Suppressor macrophage (primary cell): ENCODE data around the gene GAS2L1.
"Not testable (repeated sequence)": the region's sequence is repeated elsewhere in the genome, so short reads cannot be mapped to it uniquely, and the experiment has no call there.

Experiments used
- DNase-seq, 4 experiments: peaks; one replicate each; pipeline ENCODE4 v3.0.0-alpha.2; 2020 to 2022

Gene GAS2L1

DNA sequence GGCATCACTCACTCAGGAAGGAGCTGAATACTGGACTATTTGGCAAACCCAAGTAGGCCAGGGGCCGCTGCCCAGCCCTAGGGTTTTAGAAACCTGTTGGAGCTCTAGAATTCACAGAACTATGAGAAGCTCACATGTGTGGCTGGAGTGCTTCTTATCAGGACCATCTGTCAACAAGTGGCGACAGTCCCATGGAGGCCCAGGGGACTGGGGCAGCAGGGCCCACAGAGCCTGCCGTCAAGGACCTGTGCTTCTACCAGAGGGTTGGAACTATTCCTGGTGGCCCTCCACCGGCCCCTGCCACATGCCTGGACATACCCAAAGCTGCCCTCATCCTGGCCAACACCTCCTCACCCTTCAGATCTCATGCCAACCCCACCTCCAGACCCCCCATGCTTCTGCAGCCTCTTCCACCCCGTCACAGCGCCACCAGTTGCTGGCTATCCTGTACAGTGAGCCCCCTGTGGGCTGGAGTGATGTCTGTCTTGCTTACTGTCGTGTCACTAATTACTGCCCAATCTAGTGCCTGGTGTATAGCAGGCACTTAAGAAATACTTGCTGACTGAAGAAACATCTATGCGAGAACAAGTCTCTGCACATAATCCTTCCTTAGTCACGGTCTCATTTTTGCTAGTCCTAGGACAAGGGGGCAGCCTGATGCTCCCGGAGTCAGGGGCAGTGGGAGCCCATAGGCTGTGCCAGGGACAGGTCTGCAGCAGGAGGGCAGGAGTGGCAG is 36.3 kb downstream of the GAS2L1 start:
- DNase-seq: no peak

DNA sequence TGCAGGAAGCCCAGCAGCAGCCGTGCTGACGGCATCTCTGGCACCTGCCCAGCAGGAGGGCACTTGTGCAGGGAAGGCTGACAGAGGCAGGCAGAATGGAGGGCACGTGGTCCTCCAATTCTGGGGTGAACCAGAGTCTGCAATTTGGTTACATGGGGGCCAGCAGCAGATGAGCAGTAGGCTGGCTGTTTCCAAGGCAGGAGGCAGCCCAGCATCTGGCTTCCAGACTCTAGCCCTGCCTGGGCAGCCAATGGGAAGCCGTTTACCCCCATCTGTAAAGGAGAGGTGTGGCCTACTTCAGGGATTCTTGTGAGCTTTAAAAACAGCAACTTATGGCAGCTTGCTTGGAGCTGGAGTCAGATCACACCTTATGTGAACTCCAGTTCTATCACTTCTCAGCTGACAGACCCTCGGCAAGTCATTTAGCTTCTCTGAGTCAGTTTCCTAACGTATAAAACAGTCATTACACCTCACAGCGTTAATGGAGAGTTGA is 36.9 kb downstream of the GAS2L1 start:
- no peak for DNase-seq

DNA sequence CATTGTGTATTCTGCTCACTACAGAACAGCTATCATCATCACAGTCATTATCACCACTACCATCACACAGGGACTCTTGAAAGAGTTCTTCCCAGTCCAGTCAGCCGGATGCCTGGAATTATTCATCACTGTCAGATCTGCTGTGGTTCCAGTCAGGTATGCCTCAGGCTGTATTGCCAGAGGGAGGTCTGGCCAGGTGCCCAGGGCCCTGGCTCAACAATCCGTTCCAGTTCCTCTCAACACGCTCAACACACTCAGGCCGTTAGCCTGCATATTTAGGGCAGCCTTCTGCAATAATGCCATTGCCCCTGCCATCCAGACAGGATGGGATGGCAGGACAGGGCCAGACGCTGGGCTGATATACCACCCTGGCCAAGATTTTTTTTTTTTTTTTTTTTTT is 37.7 kb downstream of the GAS2L1 start:
- no peak for DNase-seq

DNA sequence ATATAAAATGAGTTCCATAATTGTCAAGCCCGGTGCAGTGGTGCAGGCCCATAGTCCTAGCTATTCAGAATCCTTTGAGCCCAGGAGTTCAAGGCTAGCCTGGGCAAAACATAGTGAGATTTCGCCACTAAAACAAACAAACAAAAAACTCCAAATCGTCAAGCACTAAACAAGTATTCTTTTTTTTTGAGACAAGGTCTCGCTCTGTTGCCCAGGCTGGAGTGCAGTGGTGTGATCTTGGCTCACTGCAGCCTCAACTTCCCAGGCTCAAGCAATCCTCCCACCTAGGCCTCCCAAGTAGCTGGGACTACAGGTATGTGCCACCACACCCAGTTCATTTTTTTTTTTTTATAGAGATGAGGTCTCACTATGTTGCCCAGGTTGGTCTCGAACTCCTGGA is 38.4 kb downstream of the GAS2L1 start:
- DNase-seq: not testable (repeated sequence)

DNA sequence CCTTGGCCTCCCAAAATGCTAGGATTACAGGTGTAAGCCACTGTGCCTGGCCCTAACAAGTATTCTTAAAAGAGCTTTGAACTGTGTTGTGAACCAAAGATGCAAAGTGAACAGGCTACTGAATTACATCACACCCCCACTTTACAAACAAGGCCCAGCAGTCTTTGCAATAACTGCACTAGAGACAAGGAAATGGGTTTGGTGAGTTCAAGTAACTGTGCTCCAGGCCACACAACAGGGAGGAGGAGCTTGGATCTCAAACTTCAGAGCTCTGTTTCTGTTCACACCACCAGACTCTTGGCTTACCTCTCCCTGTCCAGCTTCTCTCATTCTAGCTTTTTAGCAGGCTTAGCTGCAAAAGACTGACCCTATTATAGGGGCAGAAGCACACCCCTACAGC is 39.5 kb downstream of the GAS2L1 start:
- no peak for DNase-seq

DNA sequence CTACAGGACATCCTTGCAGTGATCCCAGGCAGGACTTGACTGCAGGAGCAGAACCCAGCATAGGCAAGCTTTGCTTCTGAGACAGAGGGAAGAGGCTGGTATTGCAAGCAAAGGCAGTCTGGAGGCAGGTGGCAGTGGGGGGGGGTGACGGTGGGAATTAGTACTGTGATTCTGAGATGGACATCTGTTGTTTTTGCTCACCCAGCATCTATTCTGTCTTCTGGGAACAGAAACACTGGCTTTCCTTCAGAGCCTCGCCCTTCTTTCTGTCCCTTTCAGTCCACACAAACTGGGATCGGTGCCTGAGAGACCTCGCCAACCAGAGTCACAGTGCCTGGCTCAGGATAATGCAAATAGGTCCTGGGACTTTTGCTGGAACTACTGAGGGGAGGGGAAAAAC is 40.2 kb downstream of the GAS2L1 start:
- no peak for DNase-seq

DNA sequence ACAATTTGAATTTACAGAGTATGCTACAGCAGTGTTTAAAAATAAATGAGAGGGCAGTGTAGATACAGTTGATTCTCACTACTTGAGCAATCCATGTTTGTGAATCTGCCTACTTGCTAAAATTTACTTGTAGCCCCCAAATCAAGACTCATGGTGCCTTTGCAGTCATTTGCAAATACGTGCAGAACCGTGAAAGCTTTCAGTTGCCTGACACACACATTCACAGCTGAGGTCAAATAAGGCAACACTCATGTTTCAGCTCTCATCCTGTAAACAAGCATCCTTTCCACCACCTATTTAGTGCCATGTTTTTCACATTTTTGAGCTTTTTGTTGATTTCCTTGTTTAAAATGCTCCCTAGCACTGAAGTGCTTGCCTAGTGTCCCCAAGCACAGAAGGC is 41.6 kb downstream of the GAS2L1 start:
- DNase-seq: no peak

DNA sequence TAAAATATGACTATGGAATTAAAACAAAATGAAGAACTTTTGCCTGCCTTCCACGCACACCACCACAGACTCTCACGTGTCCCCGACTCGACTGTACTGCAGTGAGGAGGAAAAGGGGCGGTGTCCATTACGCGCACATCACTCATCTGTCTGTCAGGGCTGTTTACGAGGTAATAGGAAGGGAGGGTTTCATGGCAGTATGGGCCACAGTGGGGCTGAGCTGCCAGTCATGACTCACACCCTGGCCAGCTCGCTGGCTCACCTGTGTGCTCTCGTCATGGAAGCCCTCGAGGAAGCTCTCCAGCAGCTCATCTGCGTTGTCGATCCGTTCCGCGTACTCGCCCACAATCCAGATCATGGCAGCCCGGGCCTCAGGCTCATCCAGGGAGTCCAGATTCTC is 42.5 kb downstream of the GAS2L1 start:
- no peak for DNase-seq

DNA sequence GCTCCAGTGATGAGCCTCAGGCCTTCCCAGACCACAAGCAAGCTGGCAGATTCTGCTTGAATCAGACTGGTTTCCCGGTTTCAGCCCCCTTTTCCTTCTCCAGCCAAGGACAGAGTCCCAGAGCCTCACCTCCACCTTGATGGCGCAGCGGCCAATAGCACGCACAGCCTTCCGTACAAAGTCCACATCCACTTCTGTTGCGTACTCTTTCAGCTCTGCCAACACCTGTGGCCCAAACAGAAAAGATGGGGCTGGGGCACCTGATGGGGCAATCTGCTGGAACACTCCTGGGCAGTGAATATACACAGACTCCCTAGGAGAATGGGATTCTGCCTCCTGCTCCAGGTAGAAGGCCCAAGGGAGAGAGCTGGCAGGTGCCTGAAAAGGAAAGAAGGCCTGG is 44.6 kb downstream of the GAS2L1 start:
- DNase-seq: no peak

DNA sequence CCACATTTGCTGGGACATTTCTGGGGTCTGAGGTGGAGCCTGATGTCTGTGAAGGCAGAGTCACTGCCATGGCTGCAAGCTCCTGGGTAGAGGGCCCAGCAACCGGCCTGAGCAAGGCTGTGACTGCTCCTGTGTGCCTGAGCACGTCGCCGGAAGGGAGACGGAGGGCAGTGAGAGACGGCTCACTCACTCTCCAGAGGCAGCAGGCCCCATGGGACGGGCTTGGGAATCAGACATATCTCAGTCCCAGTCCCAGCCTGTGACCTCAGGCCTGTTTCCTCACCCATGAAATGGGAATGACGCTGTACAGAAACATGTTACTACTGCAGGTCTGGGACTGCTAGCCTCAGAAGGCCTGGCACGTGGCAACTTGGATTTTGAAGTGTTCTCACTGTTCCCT is 45.4 kb downstream of the GAS2L1 start:
- no peak for DNase-seq

DNA sequence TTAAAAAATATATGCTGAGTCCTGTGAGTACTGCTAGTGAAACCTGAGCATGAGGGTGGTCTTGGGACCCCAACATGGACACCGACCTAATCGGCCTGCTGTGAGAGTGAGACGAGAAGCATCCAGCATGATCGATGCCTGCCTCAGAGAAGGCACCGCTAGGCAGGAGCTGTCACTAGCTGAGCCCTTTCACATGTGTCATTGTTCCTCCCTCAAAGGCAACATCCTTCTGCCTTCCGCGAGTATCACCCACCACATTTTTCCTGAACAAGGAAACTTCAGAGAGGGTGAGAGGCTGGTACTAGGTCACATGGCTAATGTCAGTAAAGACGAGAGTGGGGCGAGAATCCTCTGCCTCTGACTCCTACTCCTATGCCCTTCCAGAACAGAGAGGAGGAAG is 46.3 kb downstream of the GAS2L1 start:
- no peak for DNase-seq

DNA sequence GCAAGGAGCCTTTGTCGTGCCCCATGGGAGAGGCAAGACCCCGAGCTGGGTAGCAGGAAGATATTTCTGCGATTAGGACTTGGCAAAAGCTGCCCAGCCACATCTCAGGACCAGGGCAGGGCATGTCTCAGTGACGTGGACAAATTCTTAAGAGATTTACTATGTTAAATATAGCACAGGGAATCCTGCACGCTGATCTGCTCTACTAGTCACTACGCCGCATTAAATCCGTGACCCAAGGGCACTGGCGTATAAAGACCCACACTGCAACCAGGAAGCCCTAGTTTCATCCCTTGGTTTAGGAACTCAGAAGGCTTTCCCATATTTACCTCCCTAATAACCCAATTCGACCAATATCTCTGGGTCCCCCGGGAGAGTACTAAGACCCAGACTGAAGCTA is 46.8 kb downstream of the GAS2L1 start:
- DNase-seq: no peak

DNA sequence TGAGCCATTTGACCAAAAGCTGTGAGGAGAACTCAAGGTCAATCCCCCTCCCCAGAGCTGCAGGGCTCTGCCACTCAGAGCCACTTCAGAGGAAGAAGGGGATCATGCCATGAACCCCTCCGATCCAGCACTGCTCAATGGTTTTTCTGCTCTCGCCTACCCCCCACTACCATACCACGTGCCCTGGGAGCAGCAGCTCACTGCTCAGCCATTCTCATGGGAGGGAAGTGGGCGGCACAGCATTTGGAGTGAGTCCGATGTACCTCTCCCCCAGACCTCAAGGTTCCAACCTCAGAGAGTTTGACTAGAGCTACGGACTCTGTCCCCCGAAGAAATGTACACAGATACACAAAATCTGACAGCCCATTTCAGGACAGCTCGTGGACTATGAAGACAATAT is 47.4 kb downstream of the GAS2L1 start:
- no peak for DNase-seq

DNA sequence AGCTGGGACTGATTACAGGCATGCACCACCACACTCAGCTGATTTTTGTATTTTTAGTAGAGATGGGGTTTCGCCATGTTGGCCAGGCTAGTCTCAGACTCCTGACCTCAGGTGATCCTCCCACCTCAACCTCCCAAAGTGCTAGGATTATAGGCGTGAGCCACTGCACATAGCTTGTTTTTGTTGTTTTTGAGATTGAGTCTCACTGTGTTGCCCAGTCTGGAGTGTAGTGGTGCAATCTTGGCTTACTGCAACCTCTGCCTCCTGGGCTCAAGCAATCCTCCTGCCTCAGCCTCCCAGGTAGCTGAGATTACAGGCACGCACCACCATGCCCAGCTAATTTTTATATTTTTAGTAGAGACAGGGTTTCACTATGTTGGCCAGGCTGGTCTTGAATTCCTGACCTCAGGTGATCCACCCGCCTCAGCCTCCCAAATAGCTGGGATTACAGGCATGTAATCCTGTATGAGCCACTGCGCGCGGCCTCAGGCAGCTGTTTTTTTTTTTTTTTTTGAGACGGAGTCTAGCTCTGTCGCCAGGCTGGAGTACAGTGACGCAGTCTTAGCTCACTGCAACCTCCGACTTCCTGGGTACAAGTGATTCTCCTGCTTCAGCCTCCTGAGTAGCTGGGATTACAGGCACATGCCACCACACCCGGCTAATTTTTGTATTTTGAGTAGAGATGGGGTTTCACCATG is 50.9 kb downstream of the GAS2L1 start:
- not testable (repeated sequence) for DNase-seq

DNA sequence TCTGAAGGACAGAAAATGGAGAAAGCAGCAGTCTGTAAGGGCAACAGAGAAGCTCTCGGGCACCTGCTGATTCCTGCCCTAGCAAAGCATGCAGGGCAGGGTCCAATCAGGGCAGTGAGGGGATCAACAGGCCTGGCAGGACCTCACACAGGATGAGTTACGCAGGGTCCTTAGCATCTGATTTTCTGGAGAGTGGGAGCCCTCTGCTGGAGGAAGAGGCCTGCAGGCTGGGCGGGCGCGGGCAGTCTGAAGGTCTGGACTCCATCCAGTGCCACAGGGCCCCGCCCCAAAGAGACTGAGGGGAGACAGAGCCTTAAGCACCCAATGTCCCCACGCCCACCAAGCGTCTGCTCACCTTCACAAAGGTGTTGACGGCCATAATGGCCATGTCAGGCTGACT is 53.0 kb downstream of the GAS2L1 start:
- DNase-seq: peak in 1 of 4 experiments; percentile 41
